A549 (cell line): Measurements from ENCODE around the gene RANBP17. TPM values are rescaled to one million over a fixed set of nuclear protein-coding genes. Genes with fewer than 3 reads are reported as not detected.

Source experiments
- ATAC-seq, 2 experiments: fragments of 200-7000 bp in 1 of 2; fragments of >200 bp in 1 of 2; cut with Nextera tagmentation in 1 of 2; cut with Tn5 transposase in 1 of 2; 3 replicates each; pipeline versions ENCODE4 v1.8.0 to v1.9.1; 2018 to 2020; ENCODE audit warnings: mild to moderate bottlenecking in 1 of 2, moderate library complexity in 1 of 2
- CTCF ChIA-PET: fragments of 300-600 bp; sonication (Branson Sonifier 250); formaldehyde crosslinking; extraction: SDS; loops from one replicate; lab custom pipeline; 2021; ENCODE audit warnings: antibody characterized with exemption, inconsistent platforms; lab: Yijun Ruan, JAX
- POLR2A ChIA-PET: fragments of 350-600 bp; formaldehyde crosslinking; extraction: SDS; loops from one replicate; lab custom pipeline; 2021; ENCODE audit warnings: antibody characterized with exemption, inconsistent platforms; lab: Yijun Ruan, JAX
- DNase-seq, 2 experiments: peaks; one replicate each; pipeline versions ENCODE4 v3.0.0 to v3.0.0-alpha.2; 2011 to 2016; ENCODE audit warnings: low read depth in 1 of 2, low spot score in 1 of 2
- FAIRE-seq: peaks from 2 replicates; lab custom pipeline; 2011; peaks lifted over from hg19 to GRCh38; lab: Jason Lieb, UNC
- H3K27ac ChIP-seq, 2 experiments: fragments of >200 bp; sonication (Bioruptor Twin); formaldehyde crosslinking; 3 replicates each; pipeline ENCODE4 v1.5.1; 2016 to 2017
- H3K4me1 ChIP-seq: fragments of >200 bp; sonication (Bioruptor Twin); formaldehyde crosslinking; 3 replicates; pipeline ENCODE4 v1.6.1; 2016
- H3K4me2 ChIP-seq: fragments of >200 bp; sonication (Bioruptor Twin); formaldehyde crosslinking; 3 replicates; pipeline ENCODE4 v1.6.1; 2016
- H3K4me3 ChIP-seq: fragments of >200 bp; sonication (Bioruptor Twin); formaldehyde crosslinking; 3 replicates; pipeline ENCODE4 v1.5.1; 2016
- H3K9me3 ChIP-seq: fragments of >200 bp; sonication (Bioruptor Twin); formaldehyde crosslinking; 3 replicates; pipeline ENCODE4 v1.6.1; 2016
- BCL3 ChIP-seq: fragments of >200 bp; sonication (Bioruptor Twin); formaldehyde crosslinking; IDR thresholded peaks from 3 replicates; pipeline ENCODE4 v1.6.1; 2016
- BHLHE40 ChIP-seq: IDR thresholded peaks from 2 replicates; pipeline ENCODE4 v1.6.1; 2012; ENCODE audit warnings: low read depth, low read length, inconsistent platforms
- CTCF ChIP-seq: fragments of >200 bp; sonication (Bioruptor Twin); formaldehyde crosslinking; IDR thresholded peaks from 3 replicates; pipeline ENCODE4 v1.5.1; 2016
- FOXS1 ChIP-seq: fragments of 250-450 bp; sonication (Bioruptor Pico); IDR thresholded peaks from 2 replicates; pipeline ENCODE4 v1.5.0; 2020; ENCODE audit warnings: mild to moderate bottlenecking, moderate library complexity
- GATA3 ChIP-seq: IDR thresholded peaks from 2 replicates; pipeline ENCODE4 v1.6.1; 2012; ENCODE audit warnings: borderline replicate concordance
- HES2 ChIP-seq: fragments of >200 bp; sonication (Bioruptor Twin); formaldehyde crosslinking; IDR thresholded peaks from 2 replicates; pipeline ENCODE4 v1.6.1; 2016
- MAZ ChIP-seq: fragments of 150-350 bp; IDR thresholded peaks from 2 replicates; pipeline ENCODE4 v1.6.1; 2014; ENCODE audit warnings: antibody characterized with exemption, low read depth, low read length, borderline replicate concordance
- NFE2L2 ChIP-seq: fragments of 150-350 bp; conservative IDR thresholded peaks from 2 replicates; pipeline ENCODE4 v1.6.1; 2014; ENCODE audit warnings: low read length
- NR3C1 ChIP-seq: fragments of >200 bp; sonication (Bioruptor Twin); formaldehyde crosslinking; IDR thresholded peaks from 3 replicates; pipeline ENCODE4 v1.6.1; 2017
- PBX3 ChIP-seq: IDR thresholded peaks from 2 replicates; pipeline ENCODE4 v1.6.1; 2012
- RAD21 ChIP-seq, 2 experiments: fragments of >200 bp in 1 of 2; sonication (Bioruptor Twin) in 1 of 2; formaldehyde crosslinking in 1 of 2; IDR thresholded peaks in 1 of 2; conservative IDR thresholded peaks in 1 of 2; 2 replicates in 1 of 2; 3 replicates in 1 of 2; pipeline ENCODE4 v1.6.1; 2012 to 2018; ENCODE audit warnings: inconsistent platforms in 1 of 2
- RARB ChIP-seq: fragments of 250-450 bp; sonication (Bioruptor Pico); IDR thresholded peaks from 2 replicates; pipeline ENCODE4 v1.8.0; 2021; ENCODE audit warnings: mild to moderate bottlenecking, moderate library complexity
- RCOR1 ChIP-seq: fragments of 150-350 bp; IDR thresholded peaks from 2 replicates; pipeline ENCODE4 v1.6.1; 2014; ENCODE audit warnings: antibody characterized with exemption, low read length, low read depth
- REST ChIP-seq: fragments of 200-600 bp; sonication (generic); IDR thresholded peaks from 2 replicates; pipeline ENCODE4 v1.6.1; 2016; ENCODE audit warnings: antibody characterized with exemption, mild to moderate bottlenecking, moderate library complexity
- SMC3 ChIP-seq: fragments of >200 bp; sonication (Bioruptor Twin); formaldehyde crosslinking; IDR thresholded peaks from 3 replicates; pipeline ENCODE4 v1.6.1; 2018; ENCODE audit warnings: inconsistent platforms
- TFCP2L1 ChIP-seq: fragments of 250-450 bp; sonication (Bioruptor Pico); IDR thresholded peaks from 2 replicates; pipeline ENCODE4 v1.5.0; 2021; ENCODE audit warnings: mild to moderate bottlenecking
- ZC3H11A ChIP-seq: fragments of 450-650 bp; IDR thresholded peaks from 2 replicates; pipeline ENCODE4 v1.6.1; 2014; ENCODE audit warnings: antibody characterized with exemption, mild to moderate bottlenecking
- WGBS: methylation state at CpG from one replicate; pipeline ENCODE4 v1.1.6; 2017; ENCODE audit errors: missing lambda C conversion rate; 5-methylcytosine and 5-hydroxymethylcytosine counted together
- polyA plus RNA-seq, 4 experiments: library from polyadenylated mRNA; depleted of rRNA in 3 of 4; stranded (reverse); fragments of >200 nt; fragmentation: RNase III in 1 of 4; extraction: RNeasy Plus Mini Kit Qiagen cat#74134 plus additional on column Dnase treatment in 1 of 4; gene quantifications; 2 replicates in 3 of 4; 3 replicates in 1 of 4; pipeline ENCODE4 v1.2.3, GENCODE V29; 2011 to 2017

Gene RANBP17
- polyA plus RNA-seq, 2 of the 4 experiments (the other 2 are of a cell fraction) = 3.4 to 9.2 TPM

DNA sequence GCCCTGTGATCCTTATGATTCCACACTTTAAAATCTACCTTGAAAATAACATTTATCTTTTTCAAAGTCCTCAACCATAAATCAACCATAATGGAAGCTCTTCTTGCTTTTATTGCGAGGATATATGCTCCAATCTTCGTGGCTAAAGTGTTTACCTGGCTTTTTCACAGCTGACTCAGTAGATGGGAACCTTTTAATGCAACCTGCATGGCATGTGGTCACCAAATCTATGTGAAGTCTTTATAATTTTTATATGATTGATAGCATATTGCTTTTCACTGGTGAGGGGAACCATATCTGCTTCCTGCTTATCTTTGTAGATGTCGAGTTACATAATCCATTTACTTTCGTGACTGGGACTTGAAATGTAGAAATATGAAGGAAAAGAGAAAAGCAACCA is 400.1 kb downstream of the RANBP17 start:
- WGBS = 86% methylated on average over 4 of the region's 4 CpGs
- no peak for DNase-seq
- Histone ChIP-seq H3K4me1 (no peaks in the 10 kb centered on the region), H3K4me3 (no peak overlapping the region), H3K4me2 (no peak overlapping the region), H3K9me3 (no peaks in the 10 kb centered on the region), H3K27ac (no peak overlapping the region)
- ChIA-PET CTCF (interaction anchor here (2.2 kb wide), 1 partner anchor 21 kb away, joined by 7 read pairs; no protein-coding TSS in a partner anchor), POLR2A (no interaction called here)
- FAIRE-seq = no peak
- TF ChIP-seq BCL3 (no peak), REST (no peak)
- ATAC-seq = no peak

DNA sequence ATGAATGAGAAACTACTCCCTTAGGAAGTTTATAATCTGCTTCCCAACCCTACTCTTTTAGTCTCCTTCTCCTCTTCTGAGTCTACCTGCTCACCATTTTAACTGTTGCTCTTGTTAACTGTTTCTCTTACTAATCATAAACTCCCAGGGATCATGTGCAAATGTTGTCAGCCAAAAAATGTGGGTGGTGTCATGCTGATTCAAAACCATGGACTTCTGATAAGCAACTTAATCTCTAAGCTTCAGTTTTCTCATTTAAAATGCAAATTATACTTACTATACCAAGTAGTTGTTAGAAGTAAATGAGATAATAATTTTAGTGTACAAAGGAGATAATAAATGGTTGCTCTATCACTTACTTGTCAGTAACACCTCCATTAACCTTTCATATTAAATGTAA is 401.4 kb downstream of the RANBP17 start:
- TF ChIP-seq MAZ (no peak), RARB (CRISPR knock-in tag) (no peak), FOXS1 (no peak)
- CTCF ChIA-PET = interaction anchor here (2.2 kb wide), 1 partner anchor 20 kb away, joined by 7 read pairs; no protein-coding TSS in a partner anchor
- Histone ChIP-seq H3K27ac (no peak overlapping the region), H3K4me1 (no peaks in the 10 kb centered on the region), H3K4me3 (no peak overlapping the region), H3K4me2 (no peak overlapping the region), H3K9me3 (no peaks in the 10 kb centered on the region)
- POLR2A ChIA-PET = no interaction called here
- no peak for DNase-seq
- no peak for FAIRE-seq
- no peak for ATAC-seq

DNA sequence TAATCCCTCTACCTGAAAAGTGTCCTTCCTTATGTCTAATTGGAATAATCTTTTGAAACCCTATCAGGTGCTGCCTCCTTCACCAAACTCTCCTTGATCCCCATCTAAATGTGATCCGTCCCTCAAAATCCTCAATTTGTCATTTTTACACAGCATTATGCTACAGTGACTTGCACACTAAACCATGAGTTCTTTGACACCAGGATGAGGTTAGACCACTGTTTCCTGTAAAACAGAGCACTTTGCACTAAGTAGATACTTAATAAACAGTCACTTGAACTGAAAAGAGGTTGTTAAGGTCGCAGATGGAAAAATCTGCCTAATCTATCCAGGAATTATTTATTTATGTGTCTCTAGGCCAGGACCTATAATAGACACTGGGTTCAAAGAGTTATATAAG is 403.0 kb downstream of the RANBP17 start:
- no peak for ATAC-seq
- FAIRE-seq = no peak
- 81% methylated on average over 2 of the region's 2 CpGs for WGBS
- Histone ChIP-seq H3K4me1 (peaks cover 11% of the 10 kb centered on the region; the same call in 2 of the 3 replicates), H3K4me2 (no peak overlapping the region), H3K9me3 (no peaks in the 10 kb centered on the region), H3K4me3 (no peak overlapping the region), H3K27ac (no peak overlapping the region)
- CTCF ChIA-PET = no interaction called here
- DNase-seq = no peak
- POLR2A ChIA-PET = no interaction called here
- no peak for TF ChIP-seq REST
- no peak for TF ChIP-seq PBX3
- TF ChIP-seq CTCF = no peak
- TF ChIP-seq ZC3H11A = no peak
- no peak for TF ChIP-seq TFCP2L1 (CRISPR knock-in tag)
- no peak for TF ChIP-seq NFE2L2
- no peak for TF ChIP-seq HES2
- TF ChIP-seq BHLHE40 = no peak
- no peak for TF ChIP-seq NR3C1
- TF ChIP-seq FOXS1 = no peak
- TF ChIP-seq RAD21 (conservative IDR thresholded peaks at IDR 0.05 in 1 of 2, IDR thresholded peaks at IDR 0.05 in 1 of 2) = no peak
- no peak for TF ChIP-seq GATA3
- no peak for TF ChIP-seq SMC3
- TF ChIP-seq RCOR1 = no peak
- TF ChIP-seq, all 56 proteins: peak for 0
